ENCODE results near the gene KDM6B. TPM values are rescaled to one million over a fixed set of nuclear protein-coding genes. Genes with fewer than 3 reads are reported as not detected.

Gene KDM6B
- 26.9 TPM for polyA plus RNA-seq (2013)

GRCh38 chr17:7833795-7834541, at the start of gene KDM6B:
KDM6B (plus strand) TSS chr17:7834217; CDS start chr17:7845555, 11,338 bp downstream.
- DNase-seq, result peak; percentile 88 to 95 (median 94)
- peaks cover 11 to 49% (median 40%) of the 10 kb centered on the region in 4 experiments for H3K4me1 ChIP-seq (ENCODE audit: control extremely low read depth in 1 of 4, control insufficient read depth in 4 of 4, insufficient read depth in 4 of 4, low read length in 3 of 4)
- WGBS (ENCODE audit: insufficient coverage), result 0% methylated on average over 11 of the region's 49 CpGs
- ChIA-PET CTCF (interaction anchor here (0.6 to 5.6 kb wide), 18 partner anchors 10 to 226 kb away, joined by 3 to 34 read pairs (median 4); partner anchors contain the start of genes CYB5D1 and NAA38), POLR2A (interaction anchor here (0.7 to 5.0 kb wide), 6 partner anchors 9 to 23 kb away, joined by 3 to 28 read pairs (median 5); partner anchors contain the start of gene NAA38)
- H3K27me3 ChIP-seq (replicated peaks in 2 of 5; ENCODE audit: control insufficient read depth in 4 of 5, insufficient read depth in 5 of 5, low read length in 4 of 5), result no peaks in the 10 kb centered on the region
- no peaks in the 10 kb centered on the region for H3K36me3 ChIP-seq (ENCODE audit: control insufficient read depth in 4 of 4, insufficient read depth in 4 of 4, low read length in 3 of 4)
- H3K9me3 ChIP-seq (ENCODE audit: control extremely low read depth in 1 of 5, control insufficient read depth in 4 of 5, insufficient read depth in 2 of 5, low read depth in 1 of 5, low read length in 4 of 5), result no peaks in the 10 kb centered on the region
- peak within 1 kb of the TSS; percentile 67 to 92 (median 82) for H3K4me3 ChIP-seq (ENCODE audit: control insufficient read depth in 1 of 7, extremely low read depth in 1 of 7, insufficient read depth in 4 of 7, low read depth in 2 of 7, low read length in 6 of 7)
- peak within 1 kb of the TSS; percentile 98 to 99 for H3K27ac ChIP-seq (ENCODE audit: insufficient read depth in 1 of 2, low read depth in 1 of 2, low read length in 2 of 2, poor library complexity in 1 of 2, severe bottlenecking in 2 of 2)

- POLR2A ChIA-PET, result no interaction called here
- DNase-seq, result no peak
- Histone ChIP-seq H3K27ac (ENCODE audit: insufficient read depth in 1 of 2, low read depth in 1 of 2, low read length in 2 of 2, poor library complexity in 1 of 2, severe bottlenecking in 2 of 2) (no peak overlapping the region), H3K4me3 (ENCODE audit: control insufficient read depth in 1 of 7, extremely low read depth in 1 of 7, insufficient read depth in 4 of 7, low read depth in 2 of 7, low read length in 6 of 7) (no peak overlapping the region), H3K27me3 (replicated peaks in 2 of 5; ENCODE audit: control insufficient read depth in 4 of 5, insufficient read depth in 5 of 5, low read length in 4 of 5) (no peaks in the 10 kb centered on the region), H3K9me3 (ENCODE audit: control extremely low read depth in 1 of 5, control insufficient read depth in 4 of 5, insufficient read depth in 2 of 5, low read depth in 1 of 5, low read length in 4 of 5) (no peaks in the 10 kb centered on the region), H3K4me1 (ENCODE audit: control extremely low read depth in 1 of 4, control insufficient read depth in 4 of 4, insufficient read depth in 4 of 4, low read length in 3 of 4) (no peaks in the 10 kb centered on the region), H3K36me3 (ENCODE audit: control insufficient read depth in 4 of 4, insufficient read depth in 4 of 4, low read length in 3 of 4) (no peaks in the 10 kb centered on the region)
- CTCF ChIA-PET, result interaction anchor here (1.6 to 1.7 kb wide), 2 partner anchors 44 to 197 kb away, joined by 4 to 5 read pairs; no protein-coding TSS in a partner anchor
- 95% methylated on average over 18 of the region's 21 CpGs for WGBS (ENCODE audit: insufficient coverage)
Observed at GRCh38 chr17:7786866-7787265, 47.2 kb upstream of the KDM6B start.

GRCh38 chr17:7789131-7789530, 44.9 kb upstream of the KDM6B start:
- WGBS (ENCODE audit: insufficient coverage), result 69% methylated on average over 7 of the region's 9 CpGs
- Histone ChIP-seq H3K4me1 (ENCODE audit: control extremely low read depth in 1 of 4, control insufficient read depth in 4 of 4, insufficient read depth in 4 of 4, low read length in 3 of 4) (no peaks in the 10 kb centered on the region), H3K27ac (ENCODE audit: insufficient read depth in 1 of 2, low read depth in 1 of 2, low read length in 2 of 2, poor library complexity in 1 of 2, severe bottlenecking in 2 of 2) (no peak overlapping the region), H3K4me3 (ENCODE audit: control insufficient read depth in 1 of 7, extremely low read depth in 1 of 7, insufficient read depth in 4 of 7, low read depth in 2 of 7, low read length in 6 of 7) (no peak overlapping the region), H3K9me3 (ENCODE audit: control extremely low read depth in 1 of 5, control insufficient read depth in 4 of 5, insufficient read depth in 2 of 5, low read depth in 1 of 5, low read length in 4 of 5) (no peaks in the 10 kb centered on the region), H3K36me3 (ENCODE audit: control insufficient read depth in 4 of 4, insufficient read depth in 4 of 4, low read length in 3 of 4) (no peaks in the 10 kb centered on the region), H3K27me3 (replicated peaks in 2 of 5; ENCODE audit: control insufficient read depth in 4 of 5, insufficient read depth in 5 of 5, low read length in 4 of 5) (no peaks in the 10 kb centered on the region)
- no peak for DNase-seq
- ChIA-PET POLR2A (no interaction called here), CTCF (interaction anchor here (1.5 kb wide), 1 partner anchor 8 kb away, joined by 5 read pairs; no protein-coding TSS in a partner anchor)

GRCh38 chr17:7790150-7790549, 43.9 kb upstream of the KDM6B start:
- Histone ChIP-seq H3K36me3 (ENCODE audit: control insufficient read depth in 4 of 4, insufficient read depth in 4 of 4, low read length in 3 of 4) (no peaks in the 10 kb centered on the region), H3K4me3 (ENCODE audit: control insufficient read depth in 1 of 7, extremely low read depth in 1 of 7, insufficient read depth in 4 of 7, low read depth in 2 of 7, low read length in 6 of 7) (no peak overlapping the region), H3K9me3 (ENCODE audit: control extremely low read depth in 1 of 5, control insufficient read depth in 4 of 5, insufficient read depth in 2 of 5, low read depth in 1 of 5, low read length in 4 of 5) (no peaks in the 10 kb centered on the region), H3K27me3 (replicated peaks in 2 of 5; ENCODE audit: control insufficient read depth in 4 of 5, insufficient read depth in 5 of 5, low read length in 4 of 5) (no peaks in the 10 kb centered on the region), H3K4me1 (ENCODE audit: control extremely low read depth in 1 of 4, control insufficient read depth in 4 of 4, insufficient read depth in 4 of 4, low read length in 3 of 4) (no peaks in the 10 kb centered on the region), H3K27ac (ENCODE audit: insufficient read depth in 1 of 2, low read depth in 1 of 2, low read length in 2 of 2, poor library complexity in 1 of 2, severe bottlenecking in 2 of 2) (no peak overlapping the region)
- 88% methylated on average over 3 of the region's 5 CpGs for WGBS (ENCODE audit: insufficient coverage)
- no peak for DNase-seq
- POLR2A ChIA-PET, result no interaction called here
- CTCF ChIA-PET, result interaction anchor here (1.1 to 1.5 kb wide), 3 partner anchors 9 to 11 kb away, joined by 3 to 5 read pairs (median 3); no protein-coding TSS in a partner anchor

- Histone ChIP-seq H3K4me1 (ENCODE audit: control extremely low read depth in 1 of 4, control insufficient read depth in 4 of 4, insufficient read depth in 4 of 4, low read length in 3 of 4) (no peaks in the 10 kb centered on the region), H3K27ac (ENCODE audit: insufficient read depth in 1 of 2, low read depth in 1 of 2, low read length in 2 of 2, poor library complexity in 1 of 2, severe bottlenecking in 2 of 2) (no peak overlapping the region), H3K27me3 (replicated peaks in 2 of 5; ENCODE audit: control insufficient read depth in 4 of 5, insufficient read depth in 5 of 5, low read length in 4 of 5) (no peaks in the 10 kb centered on the region), H3K9me3 (ENCODE audit: control extremely low read depth in 1 of 5, control insufficient read depth in 4 of 5, insufficient read depth in 2 of 5, low read depth in 1 of 5, low read length in 4 of 5) (no peaks in the 10 kb centered on the region), H3K4me3 (ENCODE audit: control insufficient read depth in 1 of 7, extremely low read depth in 1 of 7, insufficient read depth in 4 of 7, low read depth in 2 of 7, low read length in 6 of 7) (no peak overlapping the region), H3K36me3 (ENCODE audit: control insufficient read depth in 4 of 4, insufficient read depth in 4 of 4, low read length in 3 of 4) (no peaks in the 10 kb centered on the region)
- DNase-seq, result no peak
- ChIA-PET CTCF (no interaction called here), POLR2A (no interaction called here)
- WGBS (ENCODE audit: insufficient coverage), result 97% methylated on average over 17 of the region's 17 CpGs
Observed at GRCh38 chr17:7792611-7793010, 41.4 kb upstream of the KDM6B start.

GRCh38 chr17:7794075-7794663, 39.8 kb upstream of the KDM6B start:
- 89% methylated on average over 15 of the region's 19 CpGs for WGBS (ENCODE audit: insufficient coverage)
- CTCF ChIA-PET, result no interaction called here

GRCh38 chr17:7797976-7798375, 36.0 kb upstream of the KDM6B start:
- Histone ChIP-seq H3K27ac (ENCODE audit: insufficient read depth in 1 of 2, low read depth in 1 of 2, low read length in 2 of 2, poor library complexity in 1 of 2, severe bottlenecking in 2 of 2) (no peak overlapping the region), H3K36me3 (ENCODE audit: control insufficient read depth in 4 of 4, insufficient read depth in 4 of 4, low read length in 3 of 4) (no peaks in the 10 kb centered on the region), H3K27me3 (replicated peaks in 2 of 5; ENCODE audit: control insufficient read depth in 4 of 5, insufficient read depth in 5 of 5, low read length in 4 of 5) (no peaks in the 10 kb centered on the region), H3K4me3 (ENCODE audit: control insufficient read depth in 1 of 7, extremely low read depth in 1 of 7, insufficient read depth in 4 of 7, low read depth in 2 of 7, low read length in 6 of 7) (no peak overlapping the region), H3K4me1 (ENCODE audit: control extremely low read depth in 1 of 4, control insufficient read depth in 4 of 4, insufficient read depth in 4 of 4, low read length in 3 of 4) (no peaks in the 10 kb centered on the region), H3K9me3 (ENCODE audit: control extremely low read depth in 1 of 5, control insufficient read depth in 4 of 5, insufficient read depth in 2 of 5, low read depth in 1 of 5, low read length in 4 of 5) (no peaks in the 10 kb centered on the region)
- WGBS (ENCODE audit: insufficient coverage), result 95% methylated on average over 13 of the region's 13 CpGs
- no peak for DNase-seq
- ChIA-PET CTCF (interaction anchor here (0.8 to 1.5 kb wide), 3 partner anchors 19 to 69 kb away, joined by 3 read pairs; no protein-coding TSS in a partner anchor), POLR2A (no interaction called here)

More at GRCh38 chr17:7794075-7794663, 39.8 kb upstream of the KDM6B start:
- Histone ChIP-seq H3K27me3 (replicated peaks in 2 of 5; ENCODE audit: control insufficient read depth in 4 of 5, insufficient read depth in 5 of 5, low read length in 4 of 5) (no peaks in the 10 kb centered on the region), H3K36me3 (ENCODE audit: control insufficient read depth in 4 of 4, insufficient read depth in 4 of 4, low read length in 3 of 4) (no peaks in the 10 kb centered on the region), H3K9me3 (ENCODE audit: control extremely low read depth in 1 of 5, control insufficient read depth in 4 of 5, insufficient read depth in 2 of 5, low read depth in 1 of 5, low read length in 4 of 5) (no peaks in the 10 kb centered on the region), H3K4me1 (ENCODE audit: control extremely low read depth in 1 of 4, control insufficient read depth in 4 of 4, insufficient read depth in 4 of 4, low read length in 3 of 4) (no peaks in the 10 kb centered on the region), H3K27ac (ENCODE audit: insufficient read depth in 1 of 2, low read depth in 1 of 2, low read length in 2 of 2, poor library complexity in 1 of 2, severe bottlenecking in 2 of 2) (no peak overlapping the region), H3K4me3 (ENCODE audit: control insufficient read depth in 1 of 7, extremely low read depth in 1 of 7, insufficient read depth in 4 of 7, low read depth in 2 of 7, low read length in 6 of 7) (no peak overlapping the region)
- no peak for DNase-seq
- POLR2A ChIA-PET, result no interaction called here
